GM12872 (cell line): ENCODE measurements around the gene P3H4.

ENCODE experiments used
- CTCF ChIP-seq: IDR thresholded peaks from 3 replicates; pipeline ENCODE4 v1.5.1; 2011; ENCODE audit warnings: low read depth, mild to moderate bottlenecking, low read length, moderate library complexity; ENCODE audit not compliant: insufficient read depth

P3H4 gene

GRCh38 chr17:41777574-41778188 lies 34.1 kb downstream of the P3H4 start:
- no peak for TF ChIP-seq CTCF

GRCh38 chr17:41777157-41777573 lies 34.6 kb downstream of the P3H4 start:
- TF ChIP-seq CTCF = no peak

- no peak for TF ChIP-seq CTCF
These were observed 36.1 kb downstream of the P3H4 start for GRCh38 chr17:41775394-41776226.

GRCh38 chr17:41773731-41774193 lies 38.0 kb downstream of the P3H4 start:
- no peak for TF ChIP-seq CTCF

- TF ChIP-seq CTCF = no peak
These were observed 38.6 kb downstream of the P3H4 start for GRCh38 chr17:41773190-41773588.

- TF ChIP-seq CTCF = no peak
These were observed 39.1 kb downstream of the P3H4 start for GRCh38 chr17:41772586-41773189.

GRCh38 chr17:41772218-41772585 lies 39.5 kb downstream of the P3H4 start:
- no peak for TF ChIP-seq CTCF
